IPS-15b (cell line): ENCODE results near the gene AADACL4.
"Not testable (repeated sequence)": the region's sequence is repeated elsewhere in the genome, so short reads cannot be mapped to it uniquely, and the experiment has no call there.

Experiments used
- H3K27me3 ChIP-seq: one replicate; pipeline ENCODE4 v1.6.1; 2013; ENCODE audit warnings: low read length; ENCODE audit not compliant: control insufficient read depth, insufficient read depth
- H3K36me3 ChIP-seq: one replicate; pipeline ENCODE4 v1.6.1; 2013; ENCODE audit warnings: low read length; ENCODE audit not compliant: control insufficient read depth, insufficient read depth
- H3K4me1 ChIP-seq: one replicate; pipeline ENCODE4 v1.6.1; 2013; ENCODE audit warnings: mild to moderate bottlenecking, low read length; ENCODE audit not compliant: control insufficient read depth, insufficient read depth
- H3K4me3 ChIP-seq: one replicate; pipeline ENCODE4 v1.5.1; 2013; ENCODE audit warnings: low read depth, low read length
- H3K9ac ChIP-seq: one replicate; pipeline ENCODE4 v1.6.1; 2013; ENCODE audit warnings: low read depth, mild to moderate bottlenecking, low read length
- H3K9me3 ChIP-seq: one replicate; pipeline ENCODE4 v1.6.1; 2013; ENCODE audit warnings: mild to moderate bottlenecking, low read length; ENCODE audit not compliant: control insufficient read depth, insufficient read depth

AADACL4 gene

DNA sequence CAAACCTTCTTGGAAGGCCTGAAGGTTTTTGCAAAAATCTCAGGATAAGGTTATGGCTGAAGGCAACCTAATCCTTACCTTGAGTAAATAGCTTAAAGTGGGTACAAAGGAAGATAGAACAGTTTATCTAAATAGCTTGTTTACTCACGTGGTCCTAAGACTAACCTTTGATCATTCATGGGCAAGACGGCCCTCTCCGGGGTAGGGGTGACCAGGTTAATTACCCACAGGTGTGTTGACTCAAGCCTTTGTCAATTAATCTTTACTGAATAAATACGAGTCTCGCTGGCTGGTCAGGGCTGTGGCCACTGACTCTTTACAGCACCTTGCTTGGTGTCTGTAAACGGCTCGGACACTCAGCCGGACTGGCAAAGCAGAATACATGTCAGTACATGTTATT lies 10.8 kb downstream of the AADACL4 start:
- no peaks in the 10 kb centered on the region for H3K36me3 ChIP-seq
- H3K4me1 ChIP-seq, result peaks cover 3% of the 10 kb centered on the region
- peaks cover 8% of the 10 kb centered on the region for H3K9me3 ChIP-seq
- H3K27me3 ChIP-seq, result no peaks in the 10 kb centered on the region
- no peak overlapping the region for H3K4me3 ChIP-seq
- no peak overlapping the region for H3K9ac ChIP-seq

DNA sequence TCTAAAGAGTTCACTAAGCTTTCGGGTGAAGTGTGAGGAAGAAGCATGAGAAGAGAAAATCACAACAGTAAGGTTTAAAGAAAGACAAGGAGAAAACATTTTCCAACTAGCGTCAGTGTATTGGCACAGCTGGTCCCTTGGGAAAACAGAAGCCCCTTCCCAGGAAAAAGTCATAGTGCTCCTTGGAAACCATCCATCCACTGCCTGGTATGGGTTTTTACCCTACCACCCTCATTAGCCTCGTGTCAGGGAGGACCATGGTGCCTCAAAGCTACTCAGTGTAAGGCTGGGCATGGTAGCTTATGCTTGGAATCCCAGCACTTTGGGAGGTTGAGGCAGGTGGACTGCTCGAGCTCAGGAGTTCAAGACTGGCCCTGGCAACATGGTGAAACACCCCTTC lies 12.7 kb downstream of the AADACL4 start:
- Histone ChIP-seq H3K27me3 (no peaks in the 10 kb centered on the region), H3K4me1 (peaks cover 5% of the 10 kb centered on the region), H3K9me3 (peaks cover 8% of the 10 kb centered on the region), H3K9ac (no peak overlapping the region), H3K4me3 (no peak overlapping the region), H3K36me3 (no peaks in the 10 kb centered on the region)

DNA sequence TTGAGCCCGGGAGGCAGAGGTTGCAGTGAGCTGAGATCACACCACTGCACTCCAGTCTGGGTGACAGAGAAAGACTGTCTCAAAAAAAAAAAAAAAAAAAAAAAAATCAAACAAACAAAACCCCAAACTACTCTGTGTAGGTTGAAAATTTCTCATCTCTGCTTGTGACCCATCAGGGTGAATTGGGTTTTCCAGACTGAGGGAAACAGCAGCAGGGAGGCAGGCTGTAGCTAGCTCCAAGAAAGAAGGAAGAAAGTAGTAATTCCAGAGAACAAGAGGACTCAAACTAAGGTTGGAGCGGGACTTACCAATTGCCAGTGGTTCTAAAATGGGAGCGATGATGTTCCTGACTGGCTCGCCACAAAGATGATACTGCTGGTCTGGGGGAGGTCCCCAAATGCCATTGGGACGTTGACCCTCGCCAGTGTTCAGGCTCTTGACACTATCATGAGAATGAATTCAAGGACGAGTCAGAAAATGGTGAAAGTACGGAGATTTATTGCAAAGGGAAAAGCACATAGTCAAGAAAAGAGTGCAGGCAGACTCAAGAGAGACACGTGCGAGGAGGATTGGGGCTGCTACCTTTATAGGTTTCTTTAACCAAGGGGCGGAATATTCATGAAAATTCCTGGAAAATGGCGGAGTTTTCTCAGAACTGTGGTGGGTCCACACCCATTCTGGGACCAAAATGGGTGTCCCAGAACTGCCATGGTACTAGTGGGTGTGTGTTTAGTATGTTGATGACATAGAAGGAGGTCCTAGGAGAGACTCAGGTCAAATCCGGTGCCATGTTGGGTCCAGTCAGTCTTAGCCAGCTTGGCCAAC lies 13.4 kb downstream of the AADACL4 start:
- peaks cover 7% of the 10 kb centered on the region for H3K4me1 ChIP-seq
- H3K9me3 ChIP-seq, result peaks cover 8% of the 10 kb centered on the region
- H3K9ac ChIP-seq, result no peak overlapping the region
- H3K4me3 ChIP-seq, result no peak overlapping the region
- H3K27me3 ChIP-seq, result no peaks in the 10 kb centered on the region
- H3K36me3 ChIP-seq, result no peaks in the 10 kb centered on the region

DNA sequence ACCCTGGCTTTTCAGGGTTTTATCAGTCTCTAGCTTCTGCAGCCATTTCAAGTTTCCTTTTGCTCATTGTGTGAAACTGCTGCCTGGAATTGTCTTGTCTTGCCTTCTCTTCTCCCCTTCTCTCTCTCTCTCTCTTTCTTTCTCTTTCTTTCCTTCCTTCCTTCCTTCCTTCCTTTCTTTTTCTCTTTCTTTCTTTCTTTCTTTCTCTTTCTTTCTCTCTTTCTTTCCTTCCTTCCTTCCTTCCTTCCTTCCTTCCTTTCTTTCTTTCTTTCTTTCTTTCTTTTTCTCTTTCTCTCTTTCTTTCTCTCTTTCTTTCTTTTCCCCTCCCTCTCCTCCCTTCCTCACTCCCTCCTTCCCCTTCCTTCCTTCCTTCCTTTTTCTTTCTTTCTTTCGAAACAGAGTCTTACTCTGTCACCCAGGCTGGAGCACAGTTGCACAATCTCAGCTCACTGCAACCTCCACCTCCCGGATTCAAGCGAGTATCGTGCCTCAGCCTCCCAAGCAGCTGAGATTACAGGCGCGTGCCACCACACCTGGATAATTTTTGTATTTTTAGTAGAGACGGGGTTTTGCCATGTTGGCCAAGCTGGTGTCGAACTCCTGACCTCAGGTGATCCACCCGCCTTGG lies 14.1 kb downstream of the AADACL4 start:
- not testable (repeated sequence) for H3K9ac ChIP-seq, H3K9me3 ChIP-seq, H3K36me3 ChIP-seq, H3K27me3 ChIP-seq, H3K4me1 ChIP-seq, H3K4me3 ChIP-seq

DNA sequence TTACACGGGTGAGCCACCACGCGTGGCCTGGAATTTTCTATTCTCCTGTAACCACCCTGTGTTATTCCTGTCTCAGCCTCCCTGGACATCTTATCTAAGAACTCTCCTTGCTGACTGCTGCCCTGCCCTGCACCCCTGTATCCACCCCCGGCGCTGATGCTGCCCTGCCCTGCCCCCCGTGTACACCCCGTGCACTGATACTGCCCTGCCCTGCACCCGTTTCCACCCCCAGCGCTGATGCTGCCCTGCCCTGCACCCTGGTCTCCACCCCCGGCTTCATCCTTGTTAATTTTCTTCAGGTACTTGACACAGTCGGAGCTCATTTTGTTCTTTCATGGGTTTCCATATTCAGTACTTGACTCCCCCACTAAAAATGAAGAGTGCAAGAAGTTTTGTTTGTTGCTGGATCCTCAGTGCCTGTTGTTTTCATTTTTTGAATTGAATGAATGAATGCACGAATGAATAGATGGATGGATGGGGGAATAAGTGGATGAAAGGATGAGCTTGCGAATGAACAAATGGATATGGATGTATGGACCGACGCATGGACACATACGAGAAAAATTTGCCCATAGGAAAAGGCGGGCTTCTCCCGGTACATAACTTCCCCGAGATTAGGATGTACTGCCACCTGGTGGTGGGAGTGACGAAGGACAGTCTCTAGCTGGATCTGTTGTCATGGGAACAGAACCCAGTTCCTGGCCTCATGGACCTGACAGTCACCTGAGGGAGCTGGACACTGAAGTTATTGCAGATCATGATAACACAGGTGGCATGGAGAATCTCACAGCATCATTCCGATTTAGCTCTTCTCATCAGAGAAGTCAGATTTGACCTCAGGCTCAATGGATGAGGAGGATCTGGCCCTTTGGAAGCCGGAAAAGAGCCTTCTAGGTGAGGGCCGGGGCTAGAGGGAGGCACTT lies 14.9 kb downstream of the AADACL4 start:
- peaks cover 7% of the 10 kb centered on the region for H3K4me1 ChIP-seq
- no peaks in the 10 kb centered on the region for H3K27me3 ChIP-seq
- peaks cover 8% of the 10 kb centered on the region for H3K9me3 ChIP-seq
- H3K36me3 ChIP-seq, result no peaks in the 10 kb centered on the region
- H3K4me3 ChIP-seq, result no peak overlapping the region
- no peak overlapping the region for H3K9ac ChIP-seq

DNA sequence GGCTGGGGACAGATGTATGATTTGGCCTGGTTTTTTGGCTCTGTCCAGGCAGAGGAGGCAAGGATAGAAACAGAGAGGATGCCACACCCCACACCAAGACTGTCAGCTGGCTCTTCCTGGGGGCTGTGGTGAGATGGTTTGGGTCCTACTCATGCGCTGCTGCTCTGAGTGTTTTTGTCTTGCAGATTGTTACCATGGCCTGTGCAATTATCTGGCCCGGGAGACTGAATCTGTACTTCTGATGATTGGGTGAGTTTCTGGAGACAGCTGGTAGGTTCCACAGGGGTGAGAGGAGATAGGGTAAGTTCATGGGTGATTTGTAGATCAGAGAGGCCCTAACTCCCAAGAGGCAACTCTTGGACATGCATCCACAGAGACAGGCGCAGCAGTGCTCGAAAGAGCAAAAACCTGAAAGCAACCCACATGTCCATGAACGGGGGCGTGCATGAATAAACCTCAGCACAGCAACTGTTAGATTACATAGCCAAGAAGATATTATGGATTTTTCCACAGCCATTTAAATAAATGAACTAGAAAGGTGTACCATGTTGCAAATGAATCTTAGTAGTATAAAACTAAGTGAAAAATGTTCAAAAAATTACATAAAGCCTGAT lies 17.8 kb downstream of the AADACL4 start:
- H3K36me3 ChIP-seq, result no peaks in the 10 kb centered on the region
- peaks cover 7% of the 10 kb centered on the region for H3K4me1 ChIP-seq
- H3K9me3 ChIP-seq, result no peaks in the 10 kb centered on the region
- H3K27me3 ChIP-seq, result no peaks in the 10 kb centered on the region
- no peak overlapping the region for H3K4me3 ChIP-seq
- no peak overlapping the region for H3K9ac ChIP-seq

DNA sequence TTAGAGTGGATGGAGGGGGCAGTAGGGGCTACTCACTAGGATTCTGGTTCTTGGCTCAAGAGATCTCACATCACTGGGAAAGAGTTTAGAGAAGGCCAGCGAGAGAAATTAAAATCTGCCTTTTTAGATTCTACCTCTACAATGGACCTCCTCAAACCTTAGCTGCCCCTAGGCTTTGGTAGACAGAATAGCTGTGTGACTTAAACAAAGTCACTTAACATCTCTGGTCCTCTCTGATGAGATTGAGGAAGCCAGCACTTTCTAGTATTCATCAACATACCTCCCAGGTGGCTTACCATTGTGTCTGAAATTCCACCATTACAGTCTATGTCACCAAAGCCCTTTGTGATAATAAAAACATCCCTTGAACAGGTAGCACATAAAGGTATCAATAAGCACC lies 18.7 kb downstream of the AADACL4 start:
- Histone ChIP-seq H3K9me3 (no peaks in the 10 kb centered on the region), H3K9ac (no peak overlapping the region), H3K4me3 (no peak overlapping the region), H3K36me3 (no peaks in the 10 kb centered on the region), H3K4me1 (peaks cover 7% of the 10 kb centered on the region), H3K27me3 (no peaks in the 10 kb centered on the region)

DNA sequence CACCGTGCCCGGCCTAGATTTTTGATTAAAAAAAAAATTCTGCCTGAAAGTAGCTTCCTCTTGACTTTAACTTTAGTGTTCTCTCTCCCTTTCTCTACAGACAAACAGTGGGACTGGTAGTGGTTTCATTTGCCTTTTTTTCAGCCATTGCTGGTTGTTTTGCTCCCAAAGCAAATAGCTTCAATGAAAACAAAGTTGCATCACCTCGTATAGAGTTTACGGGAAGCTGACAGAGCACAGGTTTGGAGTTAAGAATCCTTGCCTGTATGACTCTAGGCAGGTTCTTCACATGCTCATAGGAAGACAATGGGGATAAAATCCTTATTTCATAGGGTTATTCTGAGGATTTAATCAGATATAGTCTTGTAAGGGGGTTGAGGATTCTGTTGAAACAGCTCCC lies 21.6 kb downstream of the AADACL4 start:
- no peaks in the 10 kb centered on the region for H3K36me3 ChIP-seq
- H3K9ac ChIP-seq, result no peak overlapping the region
- no peaks in the 10 kb centered on the region for H3K27me3 ChIP-seq
- H3K9me3 ChIP-seq, result peaks cover 10% of the 10 kb centered on the region
- peaks cover 4% of the 10 kb centered on the region for H3K4me1 ChIP-seq
- H3K4me3 ChIP-seq, result no peak overlapping the region

DNA sequence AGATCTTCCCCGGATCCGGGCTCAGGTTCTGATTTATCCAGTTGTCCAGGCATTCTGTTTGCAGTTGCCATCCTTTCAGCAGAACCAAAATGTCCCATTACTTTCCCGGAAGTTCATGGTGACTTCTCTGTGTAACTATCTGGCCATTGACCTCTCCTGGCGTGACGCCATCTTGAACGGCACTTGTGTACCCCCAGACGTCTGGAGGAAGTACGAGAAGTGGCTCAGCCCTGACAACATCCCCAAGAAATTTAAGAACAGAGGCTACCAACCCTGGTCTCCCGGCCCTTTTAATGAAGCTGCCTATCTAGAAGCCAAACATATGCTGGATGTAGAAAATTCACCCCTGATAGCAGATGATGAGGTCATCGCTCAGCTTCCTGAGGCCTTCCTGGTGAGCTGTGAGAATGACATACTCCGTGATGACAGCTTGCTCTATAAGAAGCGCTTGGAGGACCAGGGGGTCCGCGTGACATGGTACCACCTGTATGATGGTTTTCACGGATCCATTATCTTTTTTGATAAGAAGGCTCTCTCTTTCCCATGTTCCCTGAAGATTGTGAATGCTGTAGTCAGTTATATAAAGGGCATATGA lies 22.4 kb downstream of the AADACL4 start:
- H3K27me3 ChIP-seq, result no peaks in the 10 kb centered on the region
- no peak overlapping the region for H3K9ac ChIP-seq
- H3K4me3 ChIP-seq, result no peak overlapping the region
- no peaks in the 10 kb centered on the region for H3K36me3 ChIP-seq
- H3K4me1 ChIP-seq, result peaks cover 4% of the 10 kb centered on the region
- H3K9me3 ChIP-seq, result peaks cover 10% of the 10 kb centered on the region

DNA sequence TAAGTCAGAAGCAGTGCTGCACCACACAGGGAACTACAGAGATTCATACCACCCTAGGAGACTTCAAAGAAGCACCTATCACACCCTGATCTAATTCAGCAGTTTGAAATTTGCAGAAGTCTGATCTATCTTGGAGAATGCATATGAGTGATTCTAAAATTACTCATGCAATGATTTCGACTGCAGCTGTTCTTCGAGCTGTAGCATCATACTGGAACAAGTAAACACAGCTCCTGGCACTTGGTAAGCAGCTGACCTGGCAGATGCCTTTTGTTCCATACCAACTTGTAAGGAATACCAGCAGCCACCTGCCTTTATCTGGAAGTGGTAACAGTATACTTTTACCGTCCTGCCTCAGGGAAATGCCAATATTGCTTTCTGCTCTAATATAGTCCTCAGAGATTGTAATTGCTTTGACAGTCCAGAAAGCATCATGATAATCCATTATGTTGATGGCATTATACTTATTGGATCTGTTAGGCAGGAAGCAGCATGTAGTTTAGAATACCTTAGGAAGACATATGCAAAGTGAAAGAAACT lies 25.7 kb downstream of the AADACL4 start:
- no peak overlapping the region for H3K4me3 ChIP-seq
- no peaks in the 10 kb centered on the region for H3K36me3 ChIP-seq
- H3K27me3 ChIP-seq, result no peaks in the 10 kb centered on the region
- peaks cover 10% of the 10 kb centered on the region for H3K9me3 ChIP-seq
- H3K9ac ChIP-seq, result no peak overlapping the region
- no peaks in the 10 kb centered on the region for H3K4me1 ChIP-seq

DNA sequence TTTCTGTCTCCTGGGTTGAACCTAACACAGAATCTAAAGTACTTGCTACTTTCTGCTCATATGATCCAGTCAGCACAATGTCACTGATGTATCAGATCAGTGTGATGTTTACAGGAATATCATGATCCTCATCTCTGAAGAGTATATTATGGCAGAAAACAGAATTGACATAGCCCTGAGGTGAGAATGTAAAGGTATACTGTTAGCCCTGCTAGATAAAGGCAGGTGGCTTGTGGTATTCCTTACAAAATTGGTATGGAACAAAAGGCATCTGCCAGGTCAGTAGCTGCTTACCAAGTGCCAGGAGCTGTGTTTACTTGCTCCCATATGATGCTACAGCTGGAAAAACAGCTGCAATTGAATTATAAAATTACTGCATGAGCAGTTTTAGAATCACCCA lies 30.5 kb downstream of the AADACL4 start:
- Histone ChIP-seq H3K4me3 (no peak overlapping the region), H3K36me3 (no peaks in the 10 kb centered on the region), H3K27me3 (no peaks in the 10 kb centered on the region), H3K4me1 (no peaks in the 10 kb centered on the region), H3K9me3 (no peaks in the 10 kb centered on the region), H3K9ac (no peak overlapping the region)
